ENCODE measurements around the gene AFAP1L2. TPM values are rescaled to one million over a fixed set of nuclear protein-coding genes. Genes with fewer than 3 reads are reported as not detected.

The AFAP1L2 gene
- total RNA-seq, 2 experiments from 2014 or later = 0.36 to 0.50 TPM

GRCh38 chr10:114279289-114279688 is 125.0 kb downstream of the AFAP1L2 start:
- no peak for ATAC-seq (ENCODE audit: poor library complexity)
- Histone ChIP-seq H3K9me3 (ENCODE audit: control insufficient read depth in 1 of 2, insufficient read depth in 1 of 2, low read length in 2 of 2) (no peaks in the 10 kb centered on the region), H3K36me3 (ENCODE audit: insufficient read depth, low read length) (no peaks in the 10 kb centered on the region), H3K27me3 (ENCODE audit: control insufficient read depth in 1 of 2, insufficient read depth in 2 of 2, low read length in 2 of 2) (no peaks in the 10 kb centered on the region), H3K4me3 (ENCODE audit: low read length) (no peak overlapping the region), H3K27ac (ENCODE audit: low read depth in 1 of 2, low read length in 2 of 2) (no peak overlapping the region), H3K4me1 (ENCODE audit: insufficient read depth, low read length) (no peaks in the 10 kb centered on the region)
- no peaks in the 10 kb centered on the region for H3K4me1 Mint-ChIP-seq (ENCODE audit: low read depth)
- ChIA-PET CTCF (no interaction called here), POLR2A (no interaction called here)
- no peak for TF ChIP-seq CTCF (IDR thresholded peaks at IDR 0.05)
- DNase-seq = no peak
- no peak overlapping the region for H3K4me3 Mint-ChIP-seq
- no peaks in the 10 kb centered on the region for H3K27me3 Mint-ChIP-seq
- H3K9me3 Mint-ChIP-seq = no peaks in the 10 kb centered on the region
- no peak overlapping the region for H3K27ac Mint-ChIP-seq
- H3K36me3 Mint-ChIP-seq (ENCODE audit: low read depth) = no peaks in the 10 kb centered on the region
- intact Hi-C loops (cut with DNase I, micrococcal nuclease) = no loop called here

DNA sequence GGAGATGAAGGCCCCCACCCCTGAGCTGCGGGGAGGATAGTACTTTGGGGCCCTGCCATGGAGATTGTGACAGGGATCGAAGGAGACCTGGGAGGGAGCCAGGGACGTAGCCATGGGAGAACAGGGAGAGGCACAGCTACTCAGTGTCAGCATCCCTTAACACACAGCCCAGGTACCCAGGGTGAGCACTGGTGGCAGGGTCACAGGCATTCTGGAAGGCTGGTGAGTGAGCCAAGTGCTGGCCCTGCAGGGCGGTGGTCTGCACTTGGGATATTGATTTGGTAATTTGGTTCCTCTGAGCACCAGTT is 125.5 kb downstream of the AFAP1L2 start:
- POLR2A ChIA-PET = no interaction called here
- ATAC-seq (ENCODE audit: poor library complexity) = no peak
- Mint-ChIP-seq H3K27me3 (peaks cover 2% of the 10 kb centered on the region), H3K9me3 (no peaks in the 10 kb centered on the region), H3K27ac (no peak overlapping the region), H3K4me3 (no peak overlapping the region), H3K4me1 (ENCODE audit: low read depth) (no peaks in the 10 kb centered on the region), H3K36me3 (ENCODE audit: low read depth) (no peaks in the 10 kb centered on the region)
- no peaks in the 10 kb centered on the region for H3K27me3 ChIP-seq (ENCODE audit: control insufficient read depth in 1 of 2, insufficient read depth in 2 of 2, low read length in 2 of 2)
- no peak for TF ChIP-seq CTCF (IDR thresholded peaks at IDR 0.05)
- H3K4me1 ChIP-seq (ENCODE audit: insufficient read depth, low read length) = no peaks in the 10 kb centered on the region
- H3K27ac ChIP-seq (ENCODE audit: low read depth in 1 of 2, low read length in 2 of 2) = no peak overlapping the region
- no peak for DNase-seq
- no peaks in the 10 kb centered on the region for H3K9me3 ChIP-seq (ENCODE audit: control insufficient read depth in 1 of 2, insufficient read depth in 1 of 2, low read length in 2 of 2)
- H3K4me3 ChIP-seq (ENCODE audit: low read length) = no peak overlapping the region
- CTCF ChIA-PET = no interaction called here
- no peaks in the 10 kb centered on the region for H3K36me3 ChIP-seq (ENCODE audit: insufficient read depth, low read length)
- intact Hi-C loops (cut with DNase I, micrococcal nuclease) = no loop called here

DNA sequence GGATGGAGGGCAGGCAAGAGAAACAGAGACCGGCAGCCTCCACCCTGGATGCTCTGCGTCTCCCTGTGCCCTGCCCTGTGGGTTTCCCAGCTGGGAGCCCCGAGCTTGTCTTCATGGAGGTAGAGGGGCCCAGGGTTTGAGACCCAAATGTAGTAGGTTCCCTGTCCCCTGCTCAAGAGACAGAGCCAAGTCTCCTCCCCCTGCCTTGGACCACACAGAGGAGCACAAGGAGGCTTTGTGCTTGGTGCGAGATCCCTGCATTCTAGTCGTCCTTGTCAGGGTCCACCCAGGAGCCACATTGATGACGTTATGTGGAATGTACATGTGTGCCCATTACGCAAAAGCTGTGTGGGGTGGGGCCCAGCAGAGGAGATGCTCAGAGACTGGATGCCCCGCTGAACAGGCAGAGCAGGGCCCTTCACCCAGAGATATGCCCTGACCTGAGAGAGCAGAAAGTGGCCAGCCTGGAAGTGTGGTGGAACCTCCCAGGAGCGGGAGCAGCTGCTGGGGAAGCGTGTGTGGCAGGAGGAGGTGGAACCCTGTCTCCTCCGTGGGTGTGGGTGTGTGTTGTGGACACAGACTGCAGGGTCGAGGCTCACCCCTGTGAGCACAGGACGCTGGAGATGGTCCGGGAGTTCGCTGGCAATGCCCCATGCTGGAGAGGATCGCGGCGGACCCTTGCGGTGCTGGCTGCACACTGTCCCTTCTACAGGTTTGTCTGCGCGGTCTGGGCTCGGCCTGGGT is 126.0 kb downstream of the AFAP1L2 start:
- Mint-ChIP-seq H3K4me1 (ENCODE audit: low read depth) (no peaks in the 10 kb centered on the region), H3K27me3 (peaks cover 5% of the 10 kb centered on the region), H3K27ac (no peak overlapping the region), H3K36me3 (ENCODE audit: low read depth) (no peaks in the 10 kb centered on the region), H3K9me3 (no peaks in the 10 kb centered on the region), H3K4me3 (no peak overlapping the region)
- DNase-seq = no peak
- no peaks in the 10 kb centered on the region for H3K27me3 ChIP-seq (ENCODE audit: control insufficient read depth in 1 of 2, insufficient read depth in 2 of 2, low read length in 2 of 2)
- no peaks in the 10 kb centered on the region for H3K9me3 ChIP-seq (ENCODE audit: control insufficient read depth in 1 of 2, insufficient read depth in 1 of 2, low read length in 2 of 2)
- no peaks in the 10 kb centered on the region for H3K36me3 ChIP-seq (ENCODE audit: insufficient read depth, low read length)
- ChIA-PET POLR2A (no interaction called here), CTCF (no interaction called here)
- TF ChIP-seq CTCF (IDR thresholded peaks at IDR 0.05) = no peak
- no peak overlapping the region for H3K27ac ChIP-seq (ENCODE audit: low read depth in 1 of 2, low read length in 2 of 2)
- no peak overlapping the region for H3K4me3 ChIP-seq (ENCODE audit: low read length)
- intact Hi-C loops (cut with DNase I, micrococcal nuclease) = no loop called here
- ATAC-seq (ENCODE audit: poor library complexity) = no peak
- H3K4me1 ChIP-seq (ENCODE audit: insufficient read depth, low read length) = no peaks in the 10 kb centered on the region
